NCI-H2081 treated with DMSO at 0.1 percent for 48 hours (cell line): Measurements from ENCODE around the gene FKBP4.

ENCODE experiments used
- DNase-seq: peaks from one replicate; lab custom pipeline; 2025; lab: John Stamatoyannopoulos, UW

Gene FKBP4

DNA sequence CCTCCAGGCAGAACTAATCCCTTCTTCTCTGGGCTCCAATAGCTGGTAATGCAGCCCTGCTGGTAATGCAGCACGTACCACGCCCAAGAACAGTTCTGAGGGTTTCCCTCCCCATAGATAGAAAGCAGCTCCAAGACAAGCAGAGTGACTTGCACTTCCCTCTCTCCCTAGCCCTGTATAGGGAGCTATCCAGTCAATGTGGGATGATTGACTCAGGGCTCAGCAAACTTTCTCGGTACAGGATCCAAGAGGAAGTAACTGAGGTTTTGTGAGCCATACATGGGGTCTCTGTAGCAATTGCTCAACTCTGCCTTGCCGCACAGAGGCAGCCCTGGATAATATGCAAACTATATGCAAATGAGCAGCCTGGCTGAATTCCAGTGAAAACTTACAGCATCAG lies 15.5 kb upstream of the FKBP4 start:
- no peak for DNase-seq

DNA sequence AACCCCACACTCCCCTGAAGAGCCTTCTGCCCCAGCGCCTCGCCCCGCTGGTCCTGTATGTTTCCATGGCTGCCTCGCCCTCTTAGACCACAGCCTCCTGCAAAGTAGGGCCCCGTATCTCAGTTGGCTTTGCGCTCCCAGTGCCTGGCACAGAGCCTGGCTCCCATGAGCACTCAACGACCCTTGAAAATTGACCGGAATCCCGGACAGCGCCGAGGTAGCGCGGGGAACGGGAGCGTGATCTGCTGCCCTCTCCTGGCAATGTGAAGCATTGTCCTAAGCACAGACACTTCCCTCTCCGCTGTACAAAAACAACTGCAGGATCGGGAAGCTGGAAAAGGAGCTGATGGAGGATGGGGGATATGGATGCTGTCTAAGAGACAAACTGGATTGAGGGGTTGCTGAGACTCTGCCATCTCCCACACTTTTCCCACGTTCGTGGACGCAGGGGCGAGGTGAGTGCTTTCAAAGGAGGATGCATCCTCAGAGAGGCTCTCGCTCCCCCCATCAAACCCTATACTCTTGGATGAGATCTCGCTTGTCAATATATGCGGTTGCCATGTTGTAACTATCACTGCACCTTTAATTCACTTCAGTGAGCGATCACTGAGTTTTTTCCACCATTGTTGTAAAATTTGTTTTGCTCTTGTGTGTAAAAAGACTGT lies 10.7 kb upstream of the FKBP4 start:
- peak; percentile 22 for DNase-seq

DNA sequence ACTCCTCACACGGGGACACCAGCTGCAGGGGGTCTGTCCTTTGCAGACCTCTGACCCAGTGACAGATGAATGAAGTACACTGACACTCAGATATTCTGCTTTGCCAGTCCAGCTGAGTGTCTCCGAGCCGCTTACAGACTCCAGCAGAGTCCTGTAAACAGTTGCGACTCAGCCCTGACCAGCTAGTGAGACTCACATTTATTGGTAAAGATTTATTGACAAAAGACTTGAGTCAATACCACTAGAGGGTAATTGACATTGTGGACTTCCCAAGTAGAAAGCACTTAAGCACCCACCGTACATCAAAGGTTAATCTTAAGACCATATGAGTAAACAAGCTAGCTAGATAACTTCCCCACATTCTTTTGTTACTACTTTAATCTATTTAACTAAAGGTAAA lies 9.8 kb upstream of the FKBP4 start:
- DNase-seq = no peak

DNA sequence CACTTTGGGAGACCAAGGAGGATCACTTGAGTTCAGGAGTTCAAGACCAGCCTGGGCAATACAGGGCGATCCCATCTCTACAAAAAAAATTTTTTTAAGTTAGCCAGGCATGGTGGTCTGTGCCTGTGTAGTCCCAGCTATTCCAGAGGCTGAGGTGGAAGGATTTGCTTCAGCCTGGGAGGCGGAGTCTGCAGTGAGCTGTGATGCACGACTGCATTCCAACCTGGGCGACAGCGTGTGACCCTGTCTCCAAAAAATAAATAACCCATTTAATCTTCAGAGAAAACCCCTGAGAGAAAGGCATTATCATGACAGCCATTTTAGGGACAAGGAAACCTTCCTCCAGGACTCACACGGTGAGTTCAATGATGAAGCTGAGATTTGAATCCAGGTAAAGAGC lies 3.7 kb upstream of the FKBP4 start:
- DNase-seq = no peak

DNA sequence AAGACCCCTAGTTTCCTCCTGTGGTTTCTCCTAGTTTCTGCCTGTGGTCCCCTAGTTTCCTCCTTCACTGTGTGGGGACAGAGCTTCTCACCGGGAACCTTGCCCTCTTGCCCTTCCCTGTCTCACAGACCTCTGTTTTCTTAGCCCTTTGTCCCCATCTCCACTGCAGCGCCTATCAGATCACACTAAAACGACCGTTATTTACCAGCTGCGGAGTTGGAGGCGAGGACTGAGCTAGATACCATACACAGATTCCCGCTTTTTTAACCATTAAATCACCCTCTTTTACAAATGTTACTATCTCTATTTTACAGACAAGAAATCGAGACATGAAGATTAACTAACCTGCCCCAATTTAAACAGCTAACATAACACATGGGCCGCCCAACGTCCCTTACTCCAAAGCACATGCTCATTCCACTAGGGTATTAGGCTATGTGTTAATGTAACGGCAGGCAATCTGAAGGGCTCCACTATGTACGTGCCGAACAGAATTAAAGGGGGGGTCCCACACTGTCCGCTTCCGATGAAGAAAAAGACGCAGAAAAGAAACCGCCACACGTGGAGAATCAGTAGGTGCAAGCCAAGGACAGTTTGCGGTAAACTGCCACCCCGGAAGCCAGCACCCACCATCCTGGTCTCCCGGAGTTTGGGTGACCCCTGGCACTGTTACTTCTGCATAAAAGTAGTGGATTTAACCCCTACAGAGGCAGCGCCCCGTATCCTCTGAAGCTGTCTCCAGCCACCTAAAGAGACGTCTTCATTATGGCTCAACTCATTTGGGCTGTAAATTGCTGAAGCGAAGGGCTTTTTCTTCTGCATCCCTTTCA lies 1.9 kb upstream of the FKBP4 start:
- DNase-seq = no peak

DNA sequence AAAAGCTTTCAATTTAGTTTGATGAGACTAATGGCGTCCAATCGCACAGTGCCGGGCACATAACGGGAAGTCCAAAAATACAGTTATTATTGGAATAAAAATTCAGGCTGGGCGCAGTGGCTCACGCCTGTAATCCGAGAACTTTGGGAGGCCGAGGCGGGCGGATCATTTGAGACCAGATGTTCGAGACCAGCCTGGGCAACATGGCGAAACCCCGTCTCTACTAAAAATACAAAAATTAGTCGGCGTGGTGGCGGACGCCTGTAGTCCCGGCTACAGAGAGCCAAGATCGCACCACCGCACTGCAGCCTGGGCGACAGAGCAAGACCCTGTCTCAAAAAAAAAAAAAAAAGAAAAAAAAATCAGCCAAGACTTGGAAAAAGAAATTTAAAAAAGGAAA lies 1.2 kb upstream of the FKBP4 start:
- no peak for DNase-seq

DNA sequence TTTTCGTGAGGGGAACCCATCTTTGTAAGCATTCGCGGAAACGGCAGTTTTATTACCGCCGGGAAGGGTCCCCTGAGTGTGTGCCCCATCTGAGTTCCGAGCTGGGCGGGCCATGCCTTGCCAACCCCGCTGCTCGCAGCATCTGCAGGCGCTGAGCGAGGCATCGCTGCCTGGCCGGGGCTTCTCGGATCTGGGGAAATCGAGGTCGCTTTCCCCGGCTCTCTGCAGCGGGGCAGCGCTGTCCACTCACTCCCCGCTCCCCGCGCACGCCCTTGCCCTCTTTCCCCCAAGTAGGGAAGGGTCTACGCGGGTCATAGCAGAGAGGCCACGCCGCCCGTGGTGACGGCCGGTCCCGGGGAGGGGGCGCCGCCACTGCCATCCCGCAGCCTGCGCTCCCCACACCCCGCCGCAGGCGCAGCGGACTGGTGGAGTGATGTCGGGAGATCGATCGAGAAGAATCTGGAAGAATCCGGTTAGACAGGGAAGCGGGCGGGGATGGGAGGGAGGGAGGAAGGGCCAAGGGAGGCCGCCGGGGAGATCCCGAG lies 507 bp upstream of the FKBP4 start:
- DNase-seq = no peak

DNA sequence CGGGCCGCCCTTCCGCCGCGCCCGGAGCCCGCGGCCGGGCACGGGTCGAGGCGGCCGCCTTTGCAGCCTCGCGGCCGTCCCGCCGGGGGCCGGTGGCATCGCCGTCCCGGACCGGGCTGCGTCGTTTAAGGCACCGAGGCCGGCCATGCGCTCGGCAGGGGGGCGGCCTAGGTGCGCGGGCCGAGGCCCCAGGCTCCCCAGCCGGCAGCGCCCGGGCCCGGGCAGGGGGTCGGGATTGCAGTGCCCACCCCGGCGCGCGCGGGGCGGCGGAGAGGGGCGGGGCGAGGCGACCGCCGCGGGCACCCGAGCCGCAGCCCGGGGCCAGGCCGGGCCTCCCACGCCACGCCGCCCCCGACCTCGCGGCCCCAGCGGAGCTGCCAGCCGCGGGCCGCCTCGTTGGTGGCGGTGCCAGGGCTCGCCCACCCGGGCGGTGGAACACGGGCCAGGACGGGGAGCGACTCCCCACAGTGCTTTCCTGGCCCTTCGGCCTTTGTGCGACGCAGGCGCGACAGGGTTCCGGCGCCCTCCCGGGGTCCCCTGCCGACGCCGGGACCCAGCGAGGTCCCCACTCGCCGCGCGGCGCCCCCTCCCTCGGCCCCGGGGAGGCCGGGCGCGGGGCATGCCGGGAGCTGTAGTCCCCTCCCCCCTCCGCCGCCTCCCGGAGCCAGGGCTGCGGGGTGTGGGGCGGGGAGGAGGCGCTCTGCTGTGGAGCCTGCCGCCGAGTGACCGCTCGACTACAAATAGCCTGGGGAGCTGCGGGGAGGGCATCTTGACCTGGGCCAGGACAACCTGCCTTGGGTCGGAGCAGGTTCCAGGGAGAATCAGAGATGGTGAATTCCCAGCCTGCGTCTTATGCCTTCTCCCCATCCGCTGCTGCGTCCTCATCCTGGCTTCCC lies 769 bp downstream of the FKBP4 start:
- no peak for DNase-seq

DNA sequence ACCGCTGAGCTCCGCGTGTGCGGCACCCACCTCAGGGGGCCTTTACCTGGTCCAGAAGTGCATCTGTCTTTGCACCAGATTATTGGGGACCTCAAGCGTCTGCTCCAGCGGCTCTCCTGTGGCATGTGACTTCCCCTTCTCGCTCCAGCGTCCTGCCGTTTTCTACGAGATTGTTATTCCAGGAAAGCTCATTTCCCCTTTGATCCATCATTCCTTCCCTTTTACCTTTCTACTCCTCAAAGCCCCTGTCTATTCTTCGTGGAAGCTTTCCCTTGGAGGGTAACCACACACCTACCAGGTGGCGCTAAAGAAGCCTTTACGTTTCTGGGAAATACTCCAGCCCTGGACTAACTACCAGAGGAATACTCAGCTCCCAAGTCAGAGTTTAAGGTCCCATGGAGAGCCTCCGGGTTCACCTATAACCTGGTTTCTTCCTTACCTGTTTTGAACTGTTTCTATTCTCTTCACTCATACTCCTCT lies 1.5 kb downstream of the FKBP4 start:
- no peak for DNase-seq

DNA sequence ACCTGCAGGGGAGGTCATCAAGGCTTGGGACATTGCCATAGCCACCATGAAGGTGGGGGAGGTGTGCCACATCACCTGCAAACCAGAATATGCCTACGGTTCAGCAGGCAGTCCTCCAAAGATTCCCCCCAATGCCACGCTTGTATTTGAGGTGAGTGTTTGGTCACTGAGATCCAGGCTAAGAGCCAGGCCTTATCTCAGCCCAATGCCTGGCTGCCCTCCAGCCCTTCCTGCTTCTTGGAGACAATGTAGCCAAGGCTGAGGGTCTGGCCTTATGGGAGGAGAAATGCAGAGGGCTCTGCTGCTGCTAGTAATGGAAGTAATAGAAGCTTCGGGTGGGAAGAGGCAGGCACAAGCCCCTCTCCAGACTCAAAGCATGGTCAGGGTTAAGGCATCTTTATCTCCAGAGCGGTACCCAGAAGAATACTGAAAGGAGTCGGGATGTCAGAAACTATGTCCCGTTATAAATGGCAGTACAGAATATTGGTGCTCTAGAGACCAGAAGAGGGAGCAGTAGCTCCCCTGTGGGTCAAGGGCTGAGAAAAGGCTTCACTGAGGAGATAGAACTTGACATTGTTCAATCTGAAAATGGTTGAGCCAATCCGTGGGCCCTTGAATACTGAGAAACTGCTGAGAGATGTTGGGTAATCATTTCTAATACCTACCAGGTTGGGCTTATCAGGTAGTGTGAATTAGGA lies 3.1 kb downstream of the FKBP4 start:
- no peak for DNase-seq

DNA sequence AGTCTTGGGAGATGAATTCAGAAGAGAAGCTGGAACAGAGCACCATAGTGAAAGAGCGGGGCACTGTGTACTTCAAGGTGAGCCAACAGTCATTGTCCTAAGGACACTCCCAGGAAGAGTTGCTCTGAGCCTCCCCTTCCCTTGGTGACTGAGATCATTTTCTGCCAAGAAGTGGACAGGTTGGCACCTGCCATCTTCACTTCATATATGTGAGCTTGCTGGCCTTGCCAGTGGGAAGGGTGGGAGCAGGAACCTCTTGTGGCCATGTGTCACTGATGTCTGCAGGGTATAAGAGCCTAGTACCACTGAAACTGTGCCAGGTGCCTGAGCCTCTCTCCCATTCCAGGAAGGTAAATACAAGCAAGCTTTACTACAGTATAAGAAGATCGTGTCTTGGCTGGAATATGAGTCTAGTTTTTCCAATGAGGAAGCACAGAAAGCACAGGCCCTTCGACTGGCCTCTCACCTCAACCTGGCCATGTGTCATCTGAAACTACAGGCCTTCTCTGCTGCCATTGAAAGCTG lies 5.3 kb downstream of the FKBP4 start:
- DNase-seq = no peak

DNA sequence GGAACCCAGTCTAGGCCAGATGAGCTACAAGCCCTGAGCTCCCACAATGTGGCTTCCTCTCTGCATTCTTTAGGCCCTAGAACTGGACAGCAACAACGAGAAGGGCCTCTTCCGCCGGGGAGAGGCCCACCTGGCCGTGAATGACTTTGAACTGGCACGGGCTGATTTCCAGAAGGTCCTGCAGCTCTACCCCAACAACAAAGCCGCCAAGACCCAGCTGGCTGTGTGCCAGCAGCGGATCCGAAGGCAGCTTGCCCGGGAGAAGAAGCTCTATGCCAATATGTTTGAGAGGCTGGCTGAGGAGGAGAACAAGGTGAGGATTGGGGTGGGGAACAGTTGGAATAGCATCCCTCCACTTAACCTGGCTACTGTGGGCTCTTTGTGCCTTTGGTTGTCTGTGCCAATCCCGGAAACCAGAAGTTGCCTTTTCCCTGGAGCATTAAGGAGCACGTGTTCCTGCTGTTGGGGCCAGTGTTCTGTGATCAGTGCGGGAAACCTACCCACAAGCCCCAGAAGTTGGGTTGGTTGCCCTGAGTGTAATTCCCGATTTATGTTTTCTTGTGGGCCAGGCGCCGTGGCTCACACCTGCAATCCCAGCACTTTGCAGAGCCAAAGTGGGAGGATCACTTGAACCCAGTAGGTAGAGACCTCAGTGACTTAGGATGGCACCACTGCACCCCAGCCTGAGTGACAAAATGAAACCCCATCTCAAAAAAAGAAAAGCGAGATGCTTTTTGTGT lies 6.4 kb downstream of the FKBP4 start:
- DNase-seq = no peak

DNA sequence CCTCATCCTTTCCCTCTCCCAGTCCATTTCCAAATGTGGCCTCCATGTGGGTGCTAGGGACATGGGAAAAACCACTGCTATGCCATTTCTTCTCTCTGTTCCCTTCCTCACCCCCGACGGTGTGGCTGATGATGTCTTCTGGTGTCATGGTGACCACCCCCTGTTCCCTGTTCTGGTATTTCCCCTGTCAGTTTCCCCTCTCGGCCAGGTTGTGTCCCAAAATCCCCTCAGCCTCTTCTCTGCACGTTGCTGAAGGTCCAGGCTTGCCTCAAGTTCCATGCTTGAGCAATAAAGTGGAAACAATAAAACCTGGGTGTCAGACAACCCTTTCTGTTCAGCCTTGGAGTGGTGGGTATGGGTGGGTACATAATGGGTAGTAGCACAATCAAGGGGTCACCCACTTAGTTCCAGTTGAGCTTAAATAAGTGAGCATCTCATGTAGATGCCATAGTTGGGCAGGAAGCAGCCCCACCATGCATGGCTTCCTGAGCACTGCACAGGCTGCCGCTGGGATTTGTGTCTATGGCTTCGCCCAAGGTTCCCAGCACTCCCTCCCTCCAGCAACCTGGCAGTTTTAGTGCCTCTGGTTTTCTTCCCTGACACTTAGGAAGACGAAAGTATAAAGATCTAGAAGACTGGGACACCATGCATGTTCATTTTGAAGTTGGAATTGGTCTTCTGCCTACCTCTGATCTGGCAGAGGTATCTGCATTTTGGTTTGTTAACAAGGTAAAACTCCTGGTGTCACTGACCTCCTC lies 9.0 kb downstream of the FKBP4 start:
- no peak for DNase-seq

DNA sequence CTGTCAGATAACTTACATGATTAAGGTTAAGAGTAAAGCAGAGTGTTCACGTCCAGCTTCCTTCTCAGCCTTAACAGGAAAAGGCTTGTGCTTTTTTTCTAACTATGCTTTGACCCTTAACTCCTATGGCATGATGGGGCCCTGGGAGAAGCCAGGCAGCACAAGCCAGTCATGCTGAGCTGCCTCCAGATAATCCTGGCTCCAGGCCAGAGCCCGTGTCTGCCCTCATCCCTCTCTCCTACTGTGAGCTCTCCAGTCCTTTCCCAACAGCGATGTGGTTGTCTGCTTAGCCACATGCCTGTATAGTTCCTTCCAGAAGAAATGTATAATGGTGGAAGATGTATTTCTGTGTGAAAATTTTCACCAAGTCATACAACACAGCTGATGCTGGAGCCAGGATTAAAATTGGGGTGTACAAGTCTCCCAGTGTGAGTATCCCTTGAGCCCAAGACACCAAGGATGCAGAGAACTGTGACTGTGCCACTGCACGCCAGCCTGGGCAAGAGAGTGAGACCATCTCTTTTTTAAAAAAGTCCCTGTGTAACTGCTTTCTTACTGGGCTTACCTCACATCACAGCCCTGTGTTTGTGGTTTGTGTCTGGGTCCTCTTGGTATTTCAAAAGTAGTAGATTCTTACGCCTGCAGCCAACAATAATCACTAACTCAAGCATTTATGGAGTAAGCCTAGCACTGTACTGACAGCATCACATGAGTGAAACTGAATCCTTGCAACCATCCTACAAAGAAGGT lies 9.8 kb downstream of the FKBP4 start:
- DNase-seq = no peak

DNA sequence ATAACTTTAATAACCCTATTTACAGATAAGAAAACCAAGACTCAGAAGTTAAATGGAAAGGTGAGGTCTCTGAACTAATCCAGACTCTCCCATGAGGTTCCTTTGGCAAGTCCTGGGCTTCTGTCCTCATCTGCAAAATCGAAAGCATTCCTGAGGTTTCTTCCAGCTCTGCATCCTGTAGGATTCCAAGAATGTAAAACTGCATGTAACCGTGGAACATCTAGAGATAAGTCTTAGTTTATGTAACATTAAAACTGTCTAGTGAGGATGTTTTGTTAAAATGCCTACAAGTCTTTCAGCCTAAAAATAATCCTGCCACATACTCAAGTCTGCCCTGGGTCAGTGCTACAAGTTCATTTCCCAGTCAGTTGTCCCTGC lies 10.4 kb downstream of the FKBP4 start:
- no peak for DNase-seq

DNA sequence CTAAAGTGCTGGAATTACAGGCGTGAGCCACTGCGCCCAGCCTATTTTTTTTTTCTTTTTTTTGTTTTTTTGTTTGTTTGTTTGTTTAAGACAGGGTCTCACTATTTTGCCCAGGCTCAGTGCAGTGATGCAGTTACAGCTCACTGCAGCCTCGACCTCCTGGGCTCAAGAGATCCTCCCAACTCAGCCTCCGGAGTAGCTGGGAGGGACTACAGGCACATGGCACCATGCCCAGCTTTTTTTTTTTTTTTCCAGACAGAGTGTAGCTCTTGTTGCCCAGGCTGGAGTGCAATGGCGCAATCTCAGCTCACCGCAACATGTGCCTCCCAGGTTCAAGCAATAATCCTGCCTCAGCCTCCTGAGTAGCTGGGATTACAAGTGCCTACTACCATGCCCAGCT lies 11.9 kb downstream of the FKBP4 start:
- DNase-seq = no peak

DNA sequence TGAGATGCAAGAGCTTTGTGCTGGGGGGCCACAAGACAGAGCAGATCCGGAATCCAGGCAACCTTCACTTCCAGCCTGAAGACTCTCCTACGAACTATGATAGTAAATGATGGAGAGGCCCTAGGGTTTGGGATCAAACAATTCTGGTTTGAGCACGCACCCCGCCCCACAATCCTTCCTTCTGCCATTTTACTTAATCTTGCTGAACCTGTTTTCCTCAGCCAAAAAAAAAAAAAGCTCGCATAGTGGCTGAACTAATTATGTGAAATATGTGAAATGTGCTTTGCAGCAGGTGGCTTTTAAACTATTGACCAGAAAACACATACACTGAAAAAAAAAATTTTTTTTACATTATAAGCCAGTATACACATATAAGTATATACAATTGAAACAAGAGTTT lies 17.0 kb downstream of the FKBP4 start:
- DNase-seq = no peak

DNA sequence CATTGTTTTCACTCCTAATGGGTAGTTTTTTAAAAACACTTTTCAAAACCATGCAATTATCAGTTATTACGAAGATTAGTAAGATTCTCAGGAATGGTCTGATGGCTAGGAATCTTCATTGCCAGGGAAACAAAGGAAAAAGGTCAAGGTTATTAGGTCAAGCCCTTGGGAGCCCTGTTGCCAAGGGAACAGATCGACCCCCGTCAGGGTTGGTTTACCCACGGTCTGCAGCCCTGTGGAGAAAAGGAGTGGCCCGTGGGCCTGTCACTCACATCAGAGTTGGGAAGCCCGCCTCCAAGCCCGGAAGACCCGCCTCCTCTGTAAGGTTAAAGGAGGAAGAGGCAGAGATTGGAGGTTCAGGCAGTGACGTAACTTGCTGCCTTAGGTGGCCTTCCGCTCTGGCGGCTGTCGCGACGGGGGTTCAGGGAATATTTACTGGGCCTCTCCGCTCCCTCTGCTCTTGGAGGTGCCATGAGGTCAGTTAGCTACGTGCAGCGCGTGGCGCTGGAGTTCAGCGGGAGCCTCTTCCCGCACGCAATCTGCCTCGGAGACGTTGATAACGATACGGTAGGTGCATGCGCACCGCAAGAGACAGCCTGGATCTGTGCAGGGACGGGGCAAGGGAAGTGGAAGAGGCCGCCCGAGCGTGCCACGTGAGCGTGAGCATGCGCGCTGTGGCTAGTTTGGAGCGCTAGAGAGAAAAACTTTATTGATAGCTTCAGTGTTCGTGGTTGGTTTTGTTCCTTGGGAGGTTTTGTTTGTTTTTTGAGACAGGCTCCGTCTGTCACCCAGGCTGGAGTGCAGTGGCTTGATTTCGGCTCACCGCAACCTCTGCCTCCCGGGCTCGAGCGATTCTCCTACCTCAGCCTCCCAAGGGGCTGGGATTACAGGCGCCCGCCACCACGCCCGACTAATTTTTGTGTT lies 17.8 kb downstream of the FKBP4 start, which contains the start of gene ITFG2:
Gene ITFG2 (plus strand): TSS at position 379 of the 924 bp plus-strand sequence. CDS start 93 bp downstream, at position 472.
- peak; percentile 97 for DNase-seq
